ENCODE measurements around the gene TAX1BP3.

The TAX1BP3 gene

GRCh38 chr17:3657874-3658783, 10.2 kb downstream of the TAX1BP3 start:
- DNase-seq = no peak

GRCh38 chr17:3657588-3657869, 10.8 kb downstream of the TAX1BP3 start:
- DNase-seq = no peak

DNA sequence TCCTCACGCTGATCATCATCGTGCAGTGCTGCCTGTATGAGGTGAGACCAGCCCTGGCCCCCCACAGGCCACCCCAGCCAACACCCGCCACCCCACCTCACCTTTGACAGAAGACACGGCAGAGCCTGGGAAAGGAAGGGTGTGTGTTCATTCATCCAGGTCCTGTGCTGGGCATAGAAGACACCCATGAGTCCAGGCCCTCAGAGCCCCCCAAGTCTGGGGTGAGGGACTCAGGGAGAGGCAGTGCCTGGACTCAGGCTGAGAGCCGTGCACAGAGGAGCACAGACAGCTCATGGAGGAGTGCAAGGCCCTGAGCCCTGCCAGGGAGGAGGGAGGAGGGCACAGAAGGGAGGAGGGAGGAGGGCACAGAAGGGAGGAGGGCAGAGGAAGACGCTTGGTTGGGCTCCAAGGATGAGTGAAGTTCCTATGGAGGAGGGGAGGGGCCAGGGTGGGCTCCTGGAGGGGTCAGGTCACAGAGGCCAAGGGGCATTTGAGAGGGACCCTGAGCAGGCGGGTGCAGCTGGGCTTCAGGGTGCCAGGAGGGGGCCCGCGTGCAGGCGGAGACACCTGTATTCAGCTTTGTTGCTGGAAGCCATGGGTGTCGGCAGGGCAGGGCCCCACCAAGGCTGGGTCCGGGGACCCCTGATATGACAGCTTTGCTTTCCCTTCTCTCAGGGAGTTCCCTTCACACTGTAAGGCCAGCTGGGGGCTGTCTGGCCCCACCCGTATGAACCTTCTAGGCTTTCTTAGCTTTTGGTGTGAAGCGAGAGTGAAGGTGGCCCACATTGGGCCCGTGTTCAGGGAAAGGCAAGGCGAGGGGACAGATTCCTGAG, 11.4 kb downstream of the TAX1BP3 start:
- DNase-seq = no peak

DNA sequence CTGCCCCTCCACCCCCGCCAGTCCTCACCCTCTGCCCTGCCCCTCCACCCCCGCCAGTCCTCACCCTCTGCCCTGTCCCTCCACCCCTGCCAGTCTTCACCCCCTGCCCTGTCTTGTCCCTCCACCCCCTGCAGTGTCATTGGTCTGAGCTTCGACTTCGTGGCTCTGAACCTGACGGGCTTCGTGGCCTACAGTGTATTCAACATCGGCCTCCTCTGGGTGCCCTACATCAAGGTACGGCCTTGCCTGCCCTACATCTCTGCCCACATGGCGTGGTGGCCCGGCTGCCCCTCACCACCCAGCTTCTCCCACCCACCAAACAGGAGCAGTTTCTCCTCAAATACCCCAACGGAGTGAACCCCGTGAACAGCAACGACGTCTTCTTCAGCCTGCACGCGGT, 12.0 kb downstream of the TAX1BP3 start:
- no peak for DNase-seq

DNA sequence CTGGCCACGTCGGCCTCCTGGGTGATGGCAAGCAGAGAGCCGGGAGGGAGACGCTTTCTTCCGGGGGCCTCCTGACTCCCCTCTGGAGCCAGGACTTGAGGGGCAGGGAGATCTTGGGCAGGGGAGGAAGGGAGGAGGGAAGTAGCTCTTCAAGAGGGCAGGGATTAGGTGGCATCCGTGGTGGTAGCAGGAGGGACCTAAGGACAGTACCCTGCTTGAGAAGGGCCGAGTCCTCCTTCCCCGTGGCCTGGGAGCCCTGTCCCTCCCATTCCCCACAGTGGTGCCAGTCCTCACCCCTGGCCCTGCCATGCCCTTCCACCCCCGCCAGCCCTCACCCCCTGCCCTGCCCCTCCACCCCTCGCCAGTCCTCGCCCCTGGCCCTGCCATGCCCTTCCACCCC, 12.6 kb downstream of the TAX1BP3 start:
- DNase-seq = no peak

GRCh38 chr17:3647769-3648555, 20.4 kb downstream of the TAX1BP3 start:
- DNase-seq = peak; percentile 29

DNA sequence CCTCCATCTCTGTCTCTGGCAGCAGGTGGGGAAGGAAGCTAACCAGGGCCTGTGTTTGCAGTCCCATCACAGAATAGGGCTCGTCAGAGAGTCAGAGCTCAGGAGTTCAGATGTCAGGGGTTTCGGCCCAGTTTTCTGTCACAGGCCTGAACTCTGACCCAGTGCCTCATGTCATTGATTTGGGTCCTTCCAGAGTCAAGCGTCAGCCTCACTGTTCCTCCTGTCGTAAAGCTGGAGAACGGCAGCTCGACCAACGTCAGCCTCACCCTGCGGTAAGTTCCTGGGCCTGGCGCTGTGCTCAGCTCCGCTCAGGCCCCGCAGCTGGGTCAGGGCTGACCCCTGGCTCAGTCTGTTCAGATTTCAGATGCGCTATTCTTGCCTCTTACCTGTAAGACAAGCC, 21.1 kb downstream of the TAX1BP3 start:
- no peak for DNase-seq

DNA sequence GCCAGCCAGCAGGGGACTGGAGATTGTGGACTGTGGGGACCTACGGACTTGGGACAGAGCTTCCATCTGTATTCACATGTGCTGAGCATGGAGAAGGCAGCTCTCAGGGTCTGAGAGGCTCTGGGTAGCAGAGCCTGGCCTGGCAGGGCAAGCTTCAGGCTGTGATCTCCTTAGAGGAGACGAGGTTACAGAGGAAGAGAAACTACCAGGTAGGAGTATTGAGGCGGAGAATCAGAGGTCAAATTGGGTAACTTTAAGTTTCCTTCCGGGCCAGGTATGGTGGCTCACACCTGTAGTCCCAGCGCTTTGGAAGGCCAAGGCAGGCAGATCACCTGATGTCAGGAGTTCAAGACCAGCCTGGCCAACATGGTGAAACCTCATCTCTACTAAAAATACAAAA, 23.1 kb downstream of the TAX1BP3 start:
- no peak for DNase-seq

DNA sequence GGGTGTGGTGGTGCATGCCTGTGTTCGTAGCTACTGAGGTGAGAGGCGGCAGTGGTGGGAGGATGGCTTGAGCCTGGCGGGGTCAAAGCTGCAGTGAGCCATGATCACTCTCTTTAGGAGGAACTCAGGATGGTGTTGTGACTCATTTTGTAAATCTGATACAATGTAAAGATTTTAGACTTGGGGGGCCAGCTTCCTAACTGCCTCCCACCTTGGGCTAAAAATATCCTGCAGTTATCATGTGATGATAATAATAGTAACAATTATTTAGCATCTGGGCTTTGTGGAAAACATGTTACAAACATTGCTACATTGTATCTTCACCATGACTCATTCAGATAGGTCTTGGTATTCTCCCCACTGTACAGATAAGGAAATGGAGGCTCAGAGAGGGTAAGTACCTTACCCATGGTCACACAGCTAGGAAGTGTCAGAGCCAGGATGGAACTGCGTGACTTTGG, 24.5 kb downstream of the TAX1BP3 start:
- no peak for DNase-seq

DNA sequence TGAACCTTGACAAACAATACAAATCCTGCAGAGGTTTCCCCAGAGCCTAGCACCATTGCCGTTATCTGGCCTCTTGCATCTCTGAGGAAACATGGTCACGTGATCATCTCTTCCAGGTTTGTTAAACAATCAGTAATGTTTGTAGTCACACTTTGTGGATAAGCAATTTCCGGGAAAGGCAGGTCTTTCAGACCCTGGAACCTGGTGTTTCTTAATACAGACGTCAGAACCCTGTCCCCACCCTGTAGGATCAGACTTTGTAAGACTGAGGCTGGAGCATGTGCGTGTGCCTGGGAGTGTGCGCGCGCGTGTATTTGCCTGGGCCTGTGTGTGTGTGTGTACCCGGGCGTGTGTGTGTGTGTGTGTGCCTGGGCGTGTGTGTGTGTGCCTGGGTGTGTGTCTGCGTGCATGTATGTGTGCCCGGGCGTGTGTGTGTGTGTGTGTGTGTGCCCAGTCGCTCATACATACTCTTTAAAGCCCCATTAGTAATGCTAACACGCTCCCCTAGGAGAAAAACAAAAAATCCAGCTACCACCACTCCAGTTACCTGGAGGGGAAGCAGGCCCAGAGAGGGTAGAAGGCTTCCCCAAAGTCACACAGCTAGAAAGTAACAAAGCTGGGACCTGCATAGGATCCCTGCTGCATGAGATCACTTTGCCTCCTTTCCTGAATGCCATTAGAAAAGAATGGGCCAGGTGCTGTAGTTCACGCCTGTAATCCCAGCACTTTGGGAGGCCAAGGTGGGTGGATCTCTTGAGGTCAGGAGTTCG, 26.5 kb downstream of the TAX1BP3 start:
- no peak for DNase-seq

GRCh38 chr17:3641014-3641413, 27.4 kb downstream of the TAX1BP3 start:
- no peak for DNase-seq

DNA sequence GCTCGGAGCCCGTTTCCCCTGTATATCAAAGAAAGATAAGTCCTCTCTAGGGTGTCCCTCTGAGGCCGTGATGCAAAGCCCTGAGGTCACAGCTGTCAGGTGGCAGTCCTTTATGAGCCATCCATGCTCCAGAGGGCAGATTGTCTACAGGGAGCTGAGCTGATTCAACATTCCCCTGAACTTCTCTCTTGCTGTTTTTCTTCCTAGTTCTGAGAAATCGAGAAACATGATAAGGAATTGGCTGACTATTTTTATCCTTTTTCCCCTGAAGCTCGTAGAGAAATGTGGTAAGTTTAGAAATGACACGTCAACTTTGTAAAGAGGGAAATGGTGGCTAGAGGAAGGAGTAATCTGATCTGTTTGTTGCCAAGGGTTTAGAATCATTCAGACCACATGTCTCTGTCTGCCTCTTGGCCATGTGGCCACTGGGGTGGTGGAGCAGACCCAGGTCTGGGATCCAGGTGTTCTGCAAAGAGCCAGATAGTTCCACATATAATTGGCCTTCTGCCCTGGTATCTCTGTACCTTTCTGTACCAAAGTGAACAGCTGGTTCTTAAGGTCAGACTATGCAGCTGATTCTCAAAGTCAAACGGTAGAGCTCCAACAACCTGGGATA, 28.3 kb downstream of the TAX1BP3 start:
- DNase-seq = no peak

GRCh38 chr17:3636908-3637373, 31.4 kb downstream of the TAX1BP3 start:
- no peak for DNase-seq

DNA sequence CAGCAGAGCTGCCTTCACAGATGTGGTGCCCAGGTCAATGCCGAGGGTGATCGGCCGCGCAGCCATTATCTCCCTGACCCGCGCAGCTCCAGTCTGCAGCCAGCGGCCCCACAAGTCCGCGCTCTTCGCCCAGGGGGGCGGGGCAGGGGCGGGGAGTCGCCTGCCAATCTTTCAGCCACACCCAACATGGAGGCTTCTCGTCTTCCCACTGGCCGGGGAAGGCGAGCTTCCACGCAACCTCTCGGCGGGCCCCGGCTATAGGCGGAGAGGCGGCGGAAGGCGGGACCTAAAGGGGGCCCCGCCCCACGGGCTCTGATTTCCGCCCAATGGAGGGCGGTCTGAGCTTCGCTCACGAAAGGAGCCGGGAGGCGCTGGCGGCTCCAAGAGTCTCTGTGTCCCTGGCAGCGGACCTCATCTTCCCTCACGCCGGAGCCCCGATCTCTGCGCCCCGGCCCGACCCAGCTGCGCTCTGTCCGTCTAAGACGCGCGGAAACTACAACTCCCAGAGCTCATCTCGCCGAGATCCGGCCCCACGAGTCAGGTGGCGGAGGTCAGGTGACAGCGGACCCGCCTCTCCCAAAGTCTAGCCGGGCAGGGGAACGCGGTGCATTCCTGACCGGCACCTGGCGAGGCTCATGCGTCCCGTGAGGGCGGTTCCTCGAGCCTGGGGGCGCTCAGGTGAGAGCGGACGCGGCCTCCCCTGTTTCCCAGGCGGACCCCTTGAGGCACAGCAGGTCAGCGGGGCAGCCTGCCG, 32.0 kb downstream of the TAX1BP3 start, which contains the start of the genes CTNS and SHPK:
CTNS (plus strand) TSS at position 607 of the 754 bp plus-strand sequence. CDS start 3,447 bp downstream, outside the sequence.
SHPK (minus strand) TSS at position 97 of the 754 bp plus-strand sequence; CDS start at position 66, 31 bp downstream.
- DNase-seq = peak; percentile 92

GRCh38 chr17:3635474-3636153, 32.8 kb downstream of the TAX1BP3 start:
- no peak for DNase-seq

GRCh38 chr17:3632287-3632686, 36.1 kb downstream of the TAX1BP3 start:
- DNase-seq = no peak

DNA sequence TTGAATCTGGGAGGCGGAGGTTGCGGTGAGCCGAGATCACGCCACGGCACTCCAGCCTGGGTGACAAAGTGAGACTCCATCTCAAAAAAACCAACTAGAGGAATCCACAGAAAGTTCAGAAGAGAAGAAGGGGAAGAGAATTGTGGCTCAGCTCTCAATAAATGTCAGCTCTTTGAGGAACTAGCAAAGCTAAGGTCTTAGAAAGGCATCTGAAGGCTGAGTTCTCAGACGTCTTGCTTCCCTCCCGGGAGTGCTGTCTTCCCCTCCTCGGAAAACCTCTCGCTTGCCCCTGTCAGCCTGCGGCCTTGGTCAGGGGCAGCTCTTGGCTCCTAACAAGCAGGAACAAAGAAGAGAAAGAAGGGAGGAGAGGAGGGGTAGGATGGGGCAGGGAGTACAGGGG, 37.6 kb downstream of the TAX1BP3 start:
- DNase-seq = no peak

- DNase-seq = no peak
Measured at GRCh38 chr17:3627769-3628167, 40.6 kb downstream of the TAX1BP3 start.

- DNase-seq = peak; percentile 37
Measured at GRCh38 chr17:3626831-3627768, 41.3 kb downstream of the TAX1BP3 start.

Data from DMS79 treated with DMSO at 0.1 percent for 48 hours (cell line).